Hypothalamus (tissue), 51 donors: ENCODE results near the gene KCNJ12.
"Not testable (repeated sequence)": the region's sequence is repeated elsewhere in the genome, so short reads cannot be mapped to it uniquely, and the experiment has no call there.

Source experiments
- DNase-seq, 51 donors: peaks; one replicate each; lab custom pipeline; 2025; lab: John Stamatoyannopoulos, UW

Gene KCNJ12

GRCh38 chr17:21376081-21376758 lies at the start of gene KCNJ12:
Gene KCNJ12, plus strand, starts transcription at chr17:21376357. Its CDS starts 38,986 bp downstream, at chr17:21415343.
- DNase-seq, result peak in 8 of 51 donors; percentile 8 to 43 (median 28)

- DNase-seq, result not testable (repeated sequence)
Observed at GRCh38 chr17:21327921-21328320, 48.2 kb upstream of the KCNJ12 start.

GRCh38 chr17:21328778-21329177 lies 47.4 kb upstream of the KCNJ12 start:
- DNase-seq, result not testable (repeated sequence)

GRCh38 chr17:21330436-21331160 lies 45.6 kb upstream of the KCNJ12 start:
- DNase-seq, result no peak

- DNase-seq, result not testable (repeated sequence)
Observed at GRCh38 chr17:21336541-21337294, 39.4 kb upstream of the KCNJ12 start.

- not testable (repeated sequence) for DNase-seq
Observed at GRCh38 chr17:21337981-21338625, 38.1 kb upstream of the KCNJ12 start.

- no peak for DNase-seq
Observed at GRCh38 chr17:21339011-21339410, 37.1 kb upstream of the KCNJ12 start.

- DNase-seq, result not testable (repeated sequence)
Observed at GRCh38 chr17:21339571-21339970, 36.6 kb upstream of the KCNJ12 start.

GRCh38 chr17:21340407-21340806 lies 35.8 kb upstream of the KCNJ12 start:
- not testable (repeated sequence) for DNase-seq

GRCh38 chr17:21341279-21341678 lies 34.9 kb upstream of the KCNJ12 start:
- DNase-seq, result not testable (repeated sequence)

- not testable (repeated sequence) for DNase-seq
Observed at GRCh38 chr17:21341925-21342540, 34.1 kb upstream of the KCNJ12 start.

- DNase-seq, result not testable (repeated sequence)
Observed at GRCh38 chr17:21343061-21343949, 32.9 kb upstream of the KCNJ12 start.

GRCh38 chr17:21344801-21345200 lies 31.4 kb upstream of the KCNJ12 start:
- DNase-seq, result not testable (repeated sequence)

GRCh38 chr17:21345236-21345635 lies 30.9 kb upstream of the KCNJ12 start:
- DNase-seq, result no peak

GRCh38 chr17:21346107-21346506 lies 30.1 kb upstream of the KCNJ12 start:
- not testable (repeated sequence) for DNase-seq

- DNase-seq, result not testable (repeated sequence)
Observed at GRCh38 chr17:21346651-21347250, 29.4 kb upstream of the KCNJ12 start.

- not testable (repeated sequence) for DNase-seq
Observed at GRCh38 chr17:21347660-21348059, 28.5 kb upstream of the KCNJ12 start.

- not testable (repeated sequence) for DNase-seq
Observed at GRCh38 chr17:21348081-21348925, 27.9 kb upstream of the KCNJ12 start.
